HepG2 (cell line): ENCODE results near the gene DNAJA2. TPM values are rescaled to one million over a fixed set of nuclear protein-coding genes. Genes with fewer than 3 reads are reported as not detected.

ENCODE experiments used
- ARID5B ChIP-seq: IDR thresholded peaks from 2 replicates; pipeline ENCODE4 v1.4.0; 2020; ENCODE audit warnings: mild to moderate bottlenecking, missing genetic modification reagents
- FOXM1 ChIP-seq: sonication (generic); formaldehyde crosslinking; IDR thresholded peaks from 2 replicates; pipeline ENCODE4 v1.5.0; 2020; ENCODE audit warnings: missing genetic modification reagents
- GPBP1L1 ChIP-seq: sonication (generic); formaldehyde crosslinking; IDR thresholded peaks from 2 replicates; pipeline ENCODE4 v1.5.0; 2020; ENCODE audit warnings: mild to moderate bottlenecking, missing genetic modification reagents
- HMGXB4 ChIP-seq, 2 experiments: sonication (generic) in 1 of 2; formaldehyde crosslinking in 1 of 2; IDR thresholded peaks; 2 replicates each; pipeline versions ENCODE4 v1.4.0 to v1.6.1; 2018 to 2020; ENCODE audit warnings: missing genetic modification reagents in 2 of 2, borderline replicate concordance in 1 of 2, low read depth in 1 of 2, mild to moderate bottlenecking in 1 of 2, missing biosample characterization in 1 of 2
- MXI1 ChIP-seq: IDR thresholded peaks from 3 replicates; pipeline ENCODE4 v1.6.1; 2012; ENCODE audit warnings: low read depth, low read length, inconsistent platforms, borderline replicate concordance
- SALL1 ChIP-seq: sonication (generic); formaldehyde crosslinking; IDR thresholded peaks from 2 replicates; pipeline ENCODE4 v1.8.0; 2022; ENCODE audit warnings: mild to moderate bottlenecking, missing genetic modification reagents
- SMAD9 ChIP-seq: sonication (generic); formaldehyde crosslinking; IDR thresholded peaks from 2 replicates; pipeline ENCODE4 v1.5.1; 2020; ENCODE audit warnings: mild to moderate bottlenecking, missing genetic modification reagents
- STAG1 ChIP-seq: sonication (generic); formaldehyde crosslinking; IDR thresholded peaks from 2 replicates; pipeline ENCODE4 v1.4.0; 2020; ENCODE audit warnings: missing genetic modification reagents
- TEAD3 ChIP-seq: optimal IDR thresholded peaks from 2 replicates; pipeline ENCODE3; 2016; ENCODE audit warnings: borderline replicate concordance
- TFAP4 ChIP-seq: sonication (generic); IDR thresholded peaks from 2 replicates; pipeline ENCODE4 v1.6.1; 2016; ENCODE audit warnings: low read depth, borderline replicate concordance
- XRCC5 ChIP-seq: fragments of 200-400 bp; formaldehyde crosslinking; optimal IDR thresholded peaks from 2 replicates; pipeline ENCODE3; 2017; ENCODE audit warnings: mild to moderate bottlenecking, low read length
- ZBTB43 ChIP-seq: sonication (generic); formaldehyde crosslinking; conservative IDR thresholded peaks from 2 replicates; pipeline ENCODE4 v1.4.0; 2020; ENCODE audit warnings: missing genetic modification reagents
- ZFP90 ChIP-seq: sonication (generic); formaldehyde crosslinking; IDR thresholded peaks from 2 replicates; pipeline ENCODE4 v1.8.0; 2022; ENCODE audit warnings: missing genetic modification reagents, mild to moderate bottlenecking, inconsistent platforms, borderline replicate concordance
- ZNF275 ChIP-seq: sonication (generic); formaldehyde crosslinking; IDR thresholded peaks from 2 replicates; pipeline ENCODE4 v1.8.0; 2022; ENCODE audit warnings: missing genetic modification reagents, mild to moderate bottlenecking, inconsistent platforms, borderline replicate concordance
- ZNF614 ChIP-seq: IDR thresholded peaks from 2 replicates; pipeline ENCODE4 v1.6.1; 2018; ENCODE audit warnings: missing biosample characterization, missing genetic modification reagents, inconsistent platforms, borderline replicate concordance
- ZNF891 ChIP-seq: sonication (generic); formaldehyde crosslinking; IDR thresholded peaks from 2 replicates; pipeline ENCODE4 v1.5.0; 2020; ENCODE audit warnings: mild to moderate bottlenecking, missing genetic modification reagents
- polyA plus RNA-seq, 8 experiments: library from polyadenylated mRNA; depleted of rRNA in 3 of 8; stranded (reverse) in 7 of 8; unstranded in 1 of 8; fragments of >200 nt; fragmentation: Illumina TruSeq in 4 of 8; extraction: Trizol in 4 of 8; gene quantifications; 2 replicates each; pipeline versions ENCODE4 v1.2.1 to v1.2.3, GENCODE V29; 2011 to 2016; ENCODE audit warnings: low read depth in 4 of 8, missing spikeins in 1 of 8, mixed read lengths in 1 of 8; ENCODE audit not compliant: insufficient read depth in 1 of 8
- total RNA-seq, 5 experiments: library from RNA; depleted of rRNA; stranded (reverse); fragments of >200 nt; fragmentation: Illumina TruSeq; extraction: Trizol; gene quantifications; 2 replicates each; pipeline ENCODE4 v1.2.3, GENCODE V29; 2016; ENCODE audit warnings: low read depth in 1 of 5

DNAJA2 gene
- total and polyA plus RNA-seq, 2 of the 13 experiments (the other 11 are each of a cell fraction or from before 2014, with no cell fraction given), result 25.4 to 176 TPM

- TF ChIP-seq TFAP4 (peak; percentile 28; the same call in 1 of the 2 replicates), ZBTB43 (no peak), ZNF891 (CRISPR knock-in tag) (0 out of 2 replicates have a peak, but pooled peaks have one; percentile 33), ZFP90 (CRISPR knock-in tag) (0 out of 2 replicates have a peak, but pooled peaks have one; percentile 15), TEAD3 (CRISPR knock-in tag) (peak; percentile 81), STAG1 (CRISPR knock-in tag) (peak; percentile 89), ARID5B (CRISPR knock-in tag) (0 out of 2 replicates have a peak, but pooled peaks have one; percentile 15), ZNF275 (no peak), SMAD9 (no peak), ZNF614 (CRISPR knock-in tag) (peak; percentile 70; the same call in 1 of the 2 replicates), MXI1 (peak; percentile 33; the same call in 1 of the 3 replicates), GPBP1L1 (CRISPR knock-in tag) (no peak), FOXM1 (CRISPR knock-in tag) (0 out of 2 replicates have a peak, but pooled peaks have one; percentile 66), SALL1 (CRISPR knock-in tag) (peak; percentile 53; the same call in 1 of the 2 replicates), XRCC5 (peak; percentile 54), HMGXB4 (CRISPR knock-in tag; IDR thresholded peaks at IDR 0.05; ENCODE audit: borderline replicate concordance in 1 of 2, low read depth in 1 of 2) (peak; percentile 51 to 63; a peak in 2 of 4 replicates)
Measured at GRCh38 chr16:47018223-47018891, 44.9 kb upstream of the DNAJA2 start (continued).
